MCF 10A (cell line): ENCODE measurements around the gene PRG2. TPM values are rescaled to one million over a fixed set of nuclear protein-coding genes. Genes with fewer than 3 reads are reported as not detected.

Experiments
- BruUV-seq: library from RNA; stranded (reverse); fragments of 400-500 nt; replicated peaks from 2 replicates; lab custom pipeline; 2021; lab: Mats Ljungman, UMichigan
- CTCF ChIA-PET: fragments of 300-600 bp; sonication (Branson Sonifier 250); formaldehyde crosslinking; extraction: SDS; loops from one replicate; lab custom pipeline; 2021; ENCODE audit warnings: antibody characterized with exemption, inconsistent platforms; lab: Yijun Ruan, JAX
- POLR2A ChIA-PET: fragments of 300-600, 350-650 bp; sonication (Branson Sonifier 250); formaldehyde crosslinking; extraction: SDS; loops from one replicate; lab custom pipeline; 2020; ENCODE audit warnings: antibody characterized with exemption, inconsistent platforms; lab: Yijun Ruan, JAX
- DNase-seq: peaks from one replicate; pipeline ENCODE4 v3.0.0-alpha.2; 2018; ENCODE audit not compliant: unreplicated experiment
- H3K27ac Mint-ChIP-seq: one replicate; pipeline ENCODE4 v1.8.0; 2022; ENCODE audit warnings: mild to moderate bottlenecking, low read depth, mixed read lengths; ENCODE audit not compliant: unreplicated experiment
- H3K27me3 Mint-ChIP-seq: one replicate; pipeline ENCODE4 v1.8.0; 2022; ENCODE audit warnings: mixed read lengths; ENCODE audit not compliant: insufficient read depth, unreplicated experiment
- H3K36me3 Mint-ChIP-seq: one replicate; pipeline ENCODE4 v1.8.0; 2022; ENCODE audit warnings: mild to moderate bottlenecking, moderate library complexity, mixed read lengths; ENCODE audit not compliant: insufficient read depth, unreplicated experiment
- H3K4me1 Mint-ChIP-seq: one replicate; pipeline ENCODE4 v1.8.0; 2022; ENCODE audit warnings: mixed read lengths; ENCODE audit not compliant: insufficient read depth, unreplicated experiment
- H3K4me3 Mint-ChIP-seq: one replicate; pipeline ENCODE4 v1.8.0; 2022; ENCODE audit warnings: mild to moderate bottlenecking, moderate library complexity, mixed read lengths; ENCODE audit not compliant: unreplicated experiment
- H3K9me3 Mint-ChIP-seq: one replicate; pipeline ENCODE4 v1.8.0; 2022; ENCODE audit warnings: mixed read lengths; ENCODE audit not compliant: unreplicated experiment
- CTCF ChIP-seq: fragments of 200-600 bp; IDR thresholded peaks from one replicate; pipeline ENCODE4 v1.8.0; 2022; ENCODE audit warnings: antibody characterized with exemption, mild to moderate bottlenecking; ENCODE audit not compliant: unreplicated experiment
- intact Hi-C: fragments of 100-400 bp; cut with micrococcal nuclease; formaldehyde crosslinking; loops from 2 replicates; pipeline ENCODE4 v1.14.1; 2022
- total RNA-seq: library from RNA; stranded (reverse); gene quantifications from 2 replicates; pipeline ENCODE4 v1.2.3, GENCODE V29; 2022

PRG2 gene
- total RNA-seq, 1 experiment from 2014 or later, result not detected

- peaks cover 3% of the 10 kb centered on the region for H3K4me1 Mint-ChIP-seq
- TF ChIP-seq CTCF, result no peak
- ChIA-PET CTCF (interaction anchor here (0.6 kb wide), 1 partner anchor 261 kb away, joined by 5 read pairs; no protein-coding TSS in a partner anchor), POLR2A (interaction anchor here (0.5 kb wide), 1 partner anchor 49 kb away, joined by 3 read pairs; no protein-coding TSS in a partner anchor)
- H3K4me3 Mint-ChIP-seq, result no peak overlapping the region
- BruUV-seq, result no TSS peak
- DNase-seq, result no peak
- peaks cover 11% of the 10 kb centered on the region for H3K27me3 Mint-ChIP-seq
- no peaks in the 10 kb centered on the region for H3K9me3 Mint-ChIP-seq
- peaks cover 6% of the 10 kb centered on the region for H3K36me3 Mint-ChIP-seq
- intact Hi-C loops, result no loop called here
- no peak overlapping the region for H3K27ac Mint-ChIP-seq
Observed at GRCh38 chr11:57374966-57375365, 15.5 kb downstream of the PRG2 start.

- H3K27ac Mint-ChIP-seq, result no peak overlapping the region
- ChIA-PET POLR2A (no interaction called here), CTCF (interaction anchor here (0.6 to 1.1 kb wide), 4 partner anchors 22 to 225 kb away, joined by 3 to 4 read pairs (median 3); no protein-coding TSS in a partner anchor)
- peaks cover 13% of the 10 kb centered on the region for H3K4me1 Mint-ChIP-seq
- intact Hi-C loops, result no loop called here
- BruUV-seq, result no TSS peak
- no peak for DNase-seq
- no peak for TF ChIP-seq CTCF
- H3K4me3 Mint-ChIP-seq, result no peak overlapping the region
- no peaks in the 10 kb centered on the region for H3K36me3 Mint-ChIP-seq
- H3K9me3 Mint-ChIP-seq, result no peaks in the 10 kb centered on the region
- no peaks in the 10 kb centered on the region for H3K27me3 Mint-ChIP-seq
Observed at GRCh38 chr11:57373146-57373545, 17.3 kb downstream of the PRG2 start.

- intact Hi-C loops, result no loop called here
- CTCF ChIA-PET, result interaction anchor here (0.7 to 1.7 kb wide), 5 partner anchors 19 to 86 kb away, joined by 3 to 7 read pairs (median 4); no protein-coding TSS in a partner anchor
Observed at GRCh38 chr11:57370941-57371340, 19.5 kb downstream of the PRG2 start.

GRCh38 chr11:57370251-57370650, 20.2 kb downstream of the PRG2 start:
- Mint-ChIP-seq H3K36me3 (no peaks in the 10 kb centered on the region), H3K9me3 (no peaks in the 10 kb centered on the region), H3K4me3 (no peak overlapping the region), H3K27me3 (no peaks in the 10 kb centered on the region), H3K4me1 (peaks cover 13% of the 10 kb centered on the region), H3K27ac (peak overlapping the region; percentile 35)
- no peak for TF ChIP-seq CTCF
- ChIA-PET CTCF (interaction anchor here (1.0 to 1.7 kb wide), 3 partner anchors 18 to 87 kb away, joined by 3 to 7 read pairs (median 6); no protein-coding TSS in a partner anchor), POLR2A (no interaction called here)
- DNase-seq, result peak; percentile 67
- BruUV-seq, result no TSS peak
- intact Hi-C loops, result no loop called here

More at GRCh38 chr11:57370941-57371340, 19.5 kb downstream of the PRG2 start:
- Mint-ChIP-seq H3K27me3 (no peaks in the 10 kb centered on the region), H3K27ac (no peak overlapping the region), H3K4me1 (peaks cover 13% of the 10 kb centered on the region), H3K36me3 (no peaks in the 10 kb centered on the region), H3K4me3 (no peak overlapping the region), H3K9me3 (no peaks in the 10 kb centered on the region)
- BruUV-seq, result no TSS peak
- DNase-seq, result no peak
- POLR2A ChIA-PET, result no interaction called here
- no peak for TF ChIP-seq CTCF
